COLO668 (cell line): ENCODE data around the gene G6PC3.
A peak's percentile ranks its signal among the peaks of the same experiment; 100 is the strongest.

Experiments used
- DNase-seq: peaks from one replicate; lab custom pipeline; 2025; ENCODE audit not compliant: unreplicated experiment; lab: John Stamatoyannopoulos, UW

The G6PC3 gene

GRCh38 chr17:44059101-44059892, 11.2 kb upstream of the G6PC3 start:
- no peak for DNase-seq

GRCh38 chr17:44061446-44061845, 9.1 kb upstream of the G6PC3 start:
- DNase-seq: no peak

GRCh38 chr17:44062871-44063270, 7.7 kb upstream of the G6PC3 start:
- DNase-seq: no peak

- DNase-seq: no peak
These were observed 6.6 kb upstream of the G6PC3 start for GRCh38 chr17:44063704-44064639.

- no peak for DNase-seq
These were observed 4.8 kb upstream of the G6PC3 start for GRCh38 chr17:44065668-44066203.

GRCh38 chr17:44066204-44066930, 4.2 kb upstream of the G6PC3 start, which contains the start of gene LSM12:
TSS of gene LSM12 (minus strand) at chr17:44066671. CDS start at chr17:44066587, 84 bp downstream.
- peak; percentile 90 for DNase-seq

- no peak for DNase-seq
These were observed 3.0 kb upstream of the G6PC3 start for GRCh38 chr17:44067545-44067940.

- DNase-seq: no peak
These were observed 521 bp upstream of the G6PC3 start for GRCh38 chr17:44069974-44070454.

GRCh38 chr17:44071198-44071520, 624 bp downstream of the G6PC3 start:
- DNase-seq: no peak

- DNase-seq: no peak
These were observed 1.2 kb downstream of the G6PC3 start for GRCh38 chr17:44071772-44072171.

- DNase-seq: no peak
These were observed 3.8 kb downstream of the G6PC3 start for GRCh38 chr17:44074231-44074910.

- no peak for DNase-seq
These were observed 4.4 kb downstream of the G6PC3 start for GRCh38 chr17:44074911-44075285.

- no peak for DNase-seq
These were observed 5.2 kb downstream of the G6PC3 start for GRCh38 chr17:44075598-44076293.

- DNase-seq: no peak
These were observed 6.4 kb downstream of the G6PC3 start for GRCh38 chr17:44076716-44077594.

- DNase-seq: no peak
These were observed 7.0 kb downstream of the G6PC3 start for GRCh38 chr17:44077595-44077909.

GRCh38 chr17:44078412-44078811, 7.9 kb downstream of the G6PC3 start:
- no peak for DNase-seq

GRCh38 chr17:44079877-44080821, 9.6 kb downstream of the G6PC3 start:
- no peak for DNase-seq

GRCh38 chr17:44081681-44082080, 11.1 kb downstream of the G6PC3 start:
- no peak for DNase-seq
